Esophagus (tissue), 2 donors: Measurements from ENCODE around the gene BPIFA3. TPM values are rescaled to one million over a fixed set of nuclear protein-coding genes. Genes with fewer than 3 reads are reported as not detected.

Experiments used
- H3K27ac ChIP-seq, 2 donors: one replicate each; pipeline ENCODE4 v1.5.1; 2013; ENCODE audit warnings: low read depth in 2 of 2, mild to moderate bottlenecking in 2 of 2, inconsistent platforms in 1 of 2, low read length in 1 of 2, moderate library complexity in 1 of 2
- H3K27me3 ChIP-seq, 2 donors: one replicate each; pipeline ENCODE4 v1.6.1; 2013; ENCODE audit warnings: low read length in 2 of 2, control low read depth in 1 of 2, mild to moderate bottlenecking in 1 of 2; ENCODE audit not compliant: insufficient read depth in 2 of 2, control insufficient read depth in 1 of 2
- H3K36me3 ChIP-seq, 2 donors: one replicate each; pipeline ENCODE4 v1.6.1; 2013; ENCODE audit warnings: low read length in 1 of 2; ENCODE audit not compliant: control insufficient read depth in 2 of 2, insufficient read depth in 2 of 2
- H3K4me1 ChIP-seq, 2 donors: one replicate each; pipeline ENCODE4 v1.6.1; 2013; ENCODE audit warnings: low read length in 1 of 2; ENCODE audit not compliant: control insufficient read depth in 2 of 2, insufficient read depth in 2 of 2
- H3K4me3 ChIP-seq, 2 donors: one replicate each; pipeline ENCODE4 v1.5.1; 2013; ENCODE audit warnings: low read length in 2 of 2, mild to moderate bottlenecking in 2 of 2, low read depth in 1 of 2, moderate library complexity in 1 of 2
- H3K9me3 ChIP-seq, 2 donors: one replicate each; pipeline ENCODE4 v1.6.1; 2013; ENCODE audit warnings: mild to moderate bottlenecking in 2 of 2, low read depth in 1 of 2, low read length in 1 of 2, moderate library complexity in 1 of 2; ENCODE audit not compliant: control insufficient read depth in 2 of 2, insufficient read depth in 1 of 2
- WGBS, 2 donors: extraction: QIAGEN DNeasy Blood & Tissue Kit; methylation state at CpG; one replicate each; pipeline ENCODE4 v1.1.7; 2013; 5-methylcytosine and 5-hydroxymethylcytosine counted together
- polyA plus RNA-seq, 2 donors: library from polyadenylated mRNA; stranded (reverse); fragments of 200-250 nt; gene quantifications; one replicate each; pipeline ENCODE4 v1.2.3, GENCODE V29; 2013
- donor health status: healthy with polysubstance abuse.
- donor health status: Bipolar disorder and iron deficiency.

The BPIFA3 gene
- polyA plus RNA-seq, 2 donors = not detected

DNA sequence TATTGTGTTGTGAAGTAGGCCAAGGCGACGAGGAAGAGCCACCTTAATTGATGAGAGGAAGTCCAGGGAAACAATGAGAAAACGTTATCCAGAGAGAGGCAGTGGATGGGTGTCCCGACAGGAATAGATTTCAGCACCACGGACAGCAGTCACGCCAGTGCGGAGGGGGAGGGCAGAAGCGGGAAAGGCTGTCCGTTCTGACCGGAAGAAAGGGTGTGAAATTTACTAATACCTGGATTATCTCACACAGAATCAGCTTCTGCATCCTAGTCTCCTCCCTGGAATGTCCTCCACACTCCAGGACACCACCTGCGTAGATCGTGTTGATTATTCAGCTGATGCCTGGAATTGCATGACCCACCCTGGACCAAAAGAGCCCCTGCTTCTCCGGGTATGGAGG lies 7.4 kb upstream of the BPIFA3 start:
- WGBS, 2 donors = 5 to 8% methylated on average over 13 of the region's 13 CpGs
- no peak overlapping the region for H3K4me3 ChIP-seq
- H3K36me3 ChIP-seq = no peaks in the 10 kb centered on the region
- H3K27ac ChIP-seq = no peak overlapping the region
- no peaks in the 10 kb centered on the region for H3K4me1 ChIP-seq
- no peaks in the 10 kb centered on the region for H3K27me3 ChIP-seq
- no peaks in the 10 kb centered on the region for H3K9me3 ChIP-seq

DNA sequence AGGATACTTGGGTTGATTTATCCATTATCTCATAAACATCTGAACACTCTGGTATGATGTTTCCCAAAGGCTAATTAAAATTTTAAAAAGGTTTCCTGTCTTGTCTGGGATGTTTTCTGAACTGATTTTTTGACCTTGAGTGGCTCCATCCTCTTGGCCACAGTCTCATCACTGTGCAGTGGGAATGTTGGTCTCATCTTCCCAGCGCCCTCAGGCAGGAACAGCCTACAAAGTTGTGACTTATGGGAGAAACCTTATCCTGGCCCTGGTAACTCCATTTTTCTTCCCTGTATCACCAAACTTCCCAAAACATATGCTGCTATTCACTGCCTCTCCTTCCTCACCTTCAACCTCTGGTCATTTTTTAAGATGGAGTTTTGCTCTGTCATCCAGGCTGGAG lies 6.8 kb upstream of the BPIFA3 start:
- H3K9me3 ChIP-seq = no peaks in the 10 kb centered on the region
- no peak overlapping the region for H3K4me3 ChIP-seq
- WGBS, 2 donors = 21 to 25% methylated on average over 1 of the region's 1 CpG
- H3K27me3 ChIP-seq = no peaks in the 10 kb centered on the region
- H3K4me1 ChIP-seq = no peaks in the 10 kb centered on the region
- H3K27ac ChIP-seq = no peak overlapping the region
- no peaks in the 10 kb centered on the region for H3K36me3 ChIP-seq

DNA sequence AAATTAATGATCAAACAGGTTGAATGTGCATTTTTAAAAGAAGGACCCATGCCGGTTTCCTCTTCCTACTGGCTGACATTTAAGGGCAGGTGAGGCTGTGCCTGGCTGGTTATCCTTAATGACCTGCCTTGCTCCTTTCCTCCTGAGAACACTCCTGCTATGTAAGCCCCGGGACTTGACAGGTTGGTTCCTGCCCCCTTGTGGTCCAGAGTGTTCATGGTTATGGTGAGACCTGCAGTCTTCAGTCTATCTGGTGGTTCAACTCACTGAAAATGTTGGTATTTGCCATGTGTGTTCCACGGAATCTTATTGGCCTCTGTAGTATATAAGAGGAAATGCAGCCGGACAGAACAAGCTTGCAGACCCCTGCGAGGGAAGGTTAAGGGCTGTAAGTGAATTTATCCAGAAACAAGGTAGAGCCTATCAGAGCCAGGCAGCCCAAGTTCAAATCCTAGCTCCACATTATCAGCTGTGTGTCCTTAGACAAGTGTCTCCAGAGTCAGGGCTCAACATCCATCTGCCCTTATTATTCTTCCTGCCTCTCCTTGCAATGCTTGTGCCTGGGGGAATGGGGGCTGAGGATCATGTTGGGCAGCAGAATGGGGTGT lies 5.2 kb upstream of the BPIFA3 start:
- Histone ChIP-seq H3K27ac (no peak overlapping the region), H3K27me3 (no peaks in the 10 kb centered on the region), H3K36me3 (no peaks in the 10 kb centered on the region), H3K9me3 (no peaks in the 10 kb centered on the region), H3K4me1 (no peaks in the 10 kb centered on the region), H3K4me3 (no peak overlapping the region)
- 18 to 19% methylated on average over 5 of the region's 5 CpGs for WGBS, 2 donors

DNA sequence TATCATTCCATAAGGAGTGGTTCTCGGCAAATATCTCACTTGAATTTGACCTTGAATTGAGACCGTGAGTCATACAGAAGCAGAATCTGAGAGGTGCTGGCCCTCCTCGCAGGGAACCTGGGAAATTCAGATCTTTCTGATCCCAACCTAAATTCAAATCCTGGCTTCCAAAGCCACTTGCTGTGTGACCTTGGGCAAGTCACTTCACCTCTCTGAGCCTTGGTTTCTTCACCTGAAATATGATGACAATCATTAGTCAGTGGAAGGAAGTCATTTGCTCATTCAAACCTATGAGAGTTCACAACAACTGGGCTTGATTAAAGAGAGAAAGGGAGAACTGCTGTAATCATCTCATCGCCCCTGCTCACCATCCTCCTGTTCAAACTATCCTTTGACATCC lies 7.2 kb downstream of the BPIFA3 start:
- no peak overlapping the region for H3K27ac ChIP-seq
- H3K4me1 ChIP-seq = no peaks in the 10 kb centered on the region
- no peaks in the 10 kb centered on the region for H3K27me3 ChIP-seq
- no peaks in the 10 kb centered on the region for H3K9me3 ChIP-seq
- WGBS, 2 donors = 78 to 85% methylated on average over 4 of the region's 4 CpGs
- no peak overlapping the region for H3K4me3 ChIP-seq
- H3K36me3 ChIP-seq = no peaks in the 10 kb centered on the region

DNA sequence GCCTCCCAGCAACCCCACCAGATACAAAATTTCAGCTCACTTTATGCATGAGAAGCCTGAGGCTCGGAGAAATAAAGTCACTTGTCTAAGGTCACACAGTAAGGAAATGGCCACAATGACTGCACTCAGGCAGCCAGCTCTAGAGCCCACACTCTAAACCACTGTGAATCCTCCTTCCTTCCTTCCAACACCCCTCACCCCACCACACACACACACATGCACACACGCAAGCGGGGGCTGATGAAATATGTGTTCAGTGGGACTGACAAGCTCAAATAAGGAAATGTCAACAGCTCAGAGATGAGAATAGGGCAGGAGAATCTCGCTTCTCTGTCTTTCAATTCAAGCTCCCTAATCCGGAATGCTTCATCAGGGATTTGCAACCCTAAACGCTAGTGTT lies 12.7 kb downstream of the BPIFA3 start:
- Histone ChIP-seq H3K9me3 (no peaks in the 10 kb centered on the region), H3K4me1 (no peaks in the 10 kb centered on the region), H3K4me3 (no peak overlapping the region), H3K36me3 (no peaks in the 10 kb centered on the region), H3K27me3 (no peaks in the 10 kb centered on the region), H3K27ac (no peak overlapping the region)
- 38 to 46% methylated on average over 6 of the region's 6 CpGs for WGBS, 2 donors

DNA sequence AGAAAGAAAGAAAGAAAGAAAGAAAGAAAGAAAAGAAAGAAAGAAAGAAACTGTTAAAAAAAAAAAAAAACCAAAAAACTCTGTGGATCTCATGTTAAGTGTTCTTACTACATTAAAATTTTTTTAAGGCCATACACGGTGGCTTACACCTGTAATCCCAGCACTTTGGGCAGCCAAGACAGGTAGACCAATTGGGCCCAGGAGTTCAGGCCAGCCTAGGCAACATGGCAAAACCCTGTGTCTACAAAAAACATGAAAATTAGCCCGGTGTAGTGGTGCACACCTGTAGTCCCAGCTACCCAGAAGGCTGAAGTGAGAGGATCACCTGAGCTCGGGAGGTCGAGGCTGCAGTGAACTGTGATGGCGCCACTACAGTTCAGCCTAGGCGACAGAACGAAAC lies 14.1 kb downstream of the BPIFA3 start:
- Histone ChIP-seq H3K9me3 (no peaks in the 10 kb centered on the region), H3K27me3 (no peaks in the 10 kb centered on the region), H3K4me1 (no peaks in the 10 kb centered on the region), H3K27ac (no peak overlapping the region), H3K4me3 (no peak overlapping the region), H3K36me3 (no peaks in the 10 kb centered on the region)
- WGBS, 2 donors = 62 to 68% methylated on average over 7 of the region's 7 CpGs

DNA sequence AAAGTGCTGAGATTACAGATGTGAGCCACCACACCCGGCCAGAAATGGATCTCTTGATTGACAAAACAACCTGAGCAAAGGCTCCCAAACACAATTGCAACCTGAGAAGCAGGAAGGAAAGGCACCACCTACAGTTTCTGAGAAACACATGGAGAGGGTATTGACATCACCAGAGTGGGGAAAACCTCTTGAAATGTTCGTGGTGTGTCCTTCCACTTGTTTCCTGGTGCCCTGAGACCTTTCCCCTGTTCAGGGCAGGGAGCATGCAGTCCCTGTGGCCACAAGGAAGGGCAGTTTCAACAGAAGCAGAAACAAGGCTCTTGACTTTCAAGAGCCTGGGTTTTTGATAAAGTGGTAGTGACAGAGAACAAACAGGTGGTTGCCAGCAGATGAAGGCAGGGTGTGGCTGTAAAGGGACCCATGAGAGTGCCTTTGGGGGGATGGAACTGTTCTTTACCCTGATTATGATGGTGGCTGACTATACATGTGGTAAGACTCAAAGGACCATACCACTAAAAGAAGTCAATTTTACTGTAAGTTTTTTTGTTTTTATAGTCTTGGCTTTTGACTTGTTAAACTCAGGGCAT lies 15.4 kb downstream of the BPIFA3 start:
- no peak overlapping the region for H3K27ac ChIP-seq
- no peaks in the 10 kb centered on the region for H3K4me1 ChIP-seq
- no peaks in the 10 kb centered on the region for H3K27me3 ChIP-seq
- 16 to 19% methylated on average over 2 of the region's 2 CpGs for WGBS, 2 donors
- no peak overlapping the region for H3K4me3 ChIP-seq
- no peaks in the 10 kb centered on the region for H3K36me3 ChIP-seq
- H3K9me3 ChIP-seq = no peaks in the 10 kb centered on the region

DNA sequence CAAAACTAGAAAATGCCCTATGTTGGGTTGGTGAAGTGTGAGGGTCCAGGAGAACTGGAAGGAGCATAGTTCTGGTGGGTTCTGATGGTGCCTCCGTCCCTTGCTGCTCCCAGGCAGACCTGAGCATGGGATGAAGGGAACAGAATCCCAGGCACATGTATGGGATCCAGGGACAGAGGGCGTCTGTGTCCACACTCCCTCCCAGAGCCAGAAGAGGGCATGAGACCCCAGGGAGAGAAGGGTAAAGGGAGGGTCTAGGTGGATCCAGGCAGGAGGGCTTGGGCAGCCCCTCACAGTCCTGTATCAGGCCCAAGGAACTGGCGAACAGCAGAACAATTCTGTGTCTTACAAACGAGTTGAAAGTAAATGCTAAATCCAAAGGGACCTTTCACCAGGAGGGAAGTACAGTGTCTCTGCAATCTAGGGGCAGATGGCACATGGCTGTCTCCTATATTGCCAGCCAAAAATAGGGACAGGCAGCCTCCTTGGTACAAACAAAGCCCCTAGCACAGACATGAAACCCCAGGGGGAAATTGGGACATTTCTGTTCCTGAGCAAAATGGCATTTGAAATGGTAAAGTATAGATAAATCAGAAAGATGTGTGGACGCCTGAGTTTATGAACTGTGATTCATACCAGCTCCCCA lies 16.1 kb downstream of the BPIFA3 start:
- Histone ChIP-seq H3K36me3 (no peaks in the 10 kb centered on the region), H3K27me3 (no peaks in the 10 kb centered on the region), H3K4me3 (no peak overlapping the region), H3K27ac (no peak overlapping the region), H3K4me1 (no peaks in the 10 kb centered on the region), H3K9me3 (no peaks in the 10 kb centered on the region)
- 26 to 29% methylated on average over 5 of the region's 5 CpGs for WGBS, 2 donors

DNA sequence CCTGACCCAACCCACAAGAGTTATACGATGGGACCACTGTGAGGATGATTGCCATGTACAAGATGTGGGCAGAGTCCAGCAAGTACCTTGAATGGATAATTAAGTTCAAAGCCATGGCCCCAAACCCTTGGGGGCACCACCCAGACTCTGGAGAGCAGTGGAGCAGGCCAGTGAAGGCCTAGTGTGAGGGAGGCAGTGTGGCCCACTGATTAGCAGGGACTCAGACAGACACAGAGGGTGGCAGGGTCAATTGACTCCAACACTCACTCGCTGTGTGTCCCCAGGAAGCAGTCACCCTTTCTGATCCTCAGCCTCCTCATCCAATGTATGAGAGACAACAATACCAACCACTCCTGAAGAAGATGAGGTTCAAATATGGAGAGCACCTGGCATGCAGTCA lies 16.9 kb downstream of the BPIFA3 start:
- no peak overlapping the region for H3K27ac ChIP-seq
- no peaks in the 10 kb centered on the region for H3K9me3 ChIP-seq
- 84 to 86% methylated on average over 2 of the region's 2 CpGs for WGBS, 2 donors
- no peaks in the 10 kb centered on the region for H3K27me3 ChIP-seq
- no peak overlapping the region for H3K4me3 ChIP-seq
- no peaks in the 10 kb centered on the region for H3K4me1 ChIP-seq
- no peaks in the 10 kb centered on the region for H3K36me3 ChIP-seq

DNA sequence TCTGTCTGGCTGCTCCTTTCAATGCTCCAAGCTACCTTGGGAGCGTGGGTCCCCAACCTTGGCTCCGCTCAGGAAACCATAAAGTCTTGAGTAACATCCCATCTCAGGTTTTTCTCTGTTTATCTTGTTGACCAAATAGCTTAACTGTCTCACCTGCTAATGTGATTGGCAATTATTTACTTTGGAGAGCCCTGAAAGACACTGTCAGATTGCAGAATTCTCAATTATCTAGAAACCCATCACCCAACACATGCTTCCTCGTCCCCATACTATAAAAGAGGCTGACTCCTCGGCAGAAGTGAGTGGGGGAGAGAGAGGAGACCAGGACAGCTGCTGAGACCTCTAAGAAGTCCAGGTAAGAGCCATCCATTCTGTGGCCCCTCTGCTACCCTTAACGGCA lies 18.5 kb downstream of the BPIFA3 start, which contains the start of gene BPIFA1:
Gene BPIFA1 (plus strand): TSS at position 301 of the 400 bp plus-strand sequence. CDS start 1,716 bp downstream, outside the sequence.
- Histone ChIP-seq H3K4me1 (no peaks in the 10 kb centered on the region), H3K9me3 (no peaks in the 10 kb centered on the region), H3K27me3 (no peaks in the 10 kb centered on the region), H3K4me3 (no peak within 1 kb of the TSS), H3K36me3 (no peaks in the 10 kb centered on the region), H3K27ac (no peak within 1 kb of the TSS)
- WGBS, 2 donors = 57 to 59% methylated on average over 5 of the region's 5 CpGs
